Lower lobe of right lung (tissue), 2 donors: Measurements from ENCODE around the gene MRPS22. TPM values are rescaled to one million over a fixed set of nuclear protein-coding genes. Genes with fewer than 3 reads are reported as not detected.

Experiments used
- ATAC-seq, 2 donors: fragments of 200-7000 bp; cut with Tn5 transposase; one replicate each; pipeline ENCODE4 v1.9.1; 2020 to 2022; ENCODE audit warnings: mild to moderate bottlenecking in 2 of 2, moderate library complexity in 2 of 2
- DNase-seq: peaks from one replicate; pipeline ENCODE4 v3.0.0-alpha.2; 2020
- H3K27ac ChIP-seq: fragments of 200-600 bp; one replicate; pipeline ENCODE4 v1.8.0; 2022
- H3K27me3 ChIP-seq: fragments of 200-600 bp; one replicate; pipeline ENCODE4 v1.8.0; 2022; ENCODE audit warnings: low read depth
- H3K36me3 ChIP-seq: fragments of 200-600 bp; one replicate; pipeline ENCODE4 v1.8.0; 2022; ENCODE audit warnings: mild to moderate bottlenecking
- H3K4me1 ChIP-seq: fragments of 200-600 bp; one replicate; pipeline ENCODE4 v1.8.0; 2022
- H3K4me3 ChIP-seq: fragments of 200-600 bp; one replicate; pipeline ENCODE4 v1.8.0; 2022; ENCODE audit warnings: mild to moderate bottlenecking
- H3K9me3 ChIP-seq: fragments of 200-600 bp; one replicate; pipeline ENCODE4 v1.8.0; 2022
- CTCF ChIP-seq: fragments of 200-600 bp; IDR thresholded peaks from one replicate; pipeline ENCODE4 v1.8.0; 2022; ENCODE audit warnings: antibody characterized with exemption, mild to moderate bottlenecking
- intact Hi-C: fragments of 100-400 bp; cut with DNase I; formaldehyde crosslinking; loops from one replicate; pipeline ENCODE4 v1.11.0; 2022
- total RNA-seq: library from RNA; stranded (reverse); fragmentation: NEBNext Ultra II Directional; extraction: Animal tissue kit (Norgen Biotek cat#: 25700); gene quantifications from one replicate; pipeline ENCODE4 v1.2.1, GENCODE V29; 2021
- donor health status: DM: no; HTN: yes; CAD: no; lungs with severe emphysema.

The MRPS22 gene
- total RNA-seq, 1 donor from 2014 or later: 35.6 TPM

- intact Hi-C loops: no loop called here
- no peaks in the 10 kb centered on the region for H3K27me3 ChIP-seq
Measured at GRCh38 chr3:139299261-139300132, 44.3 kb upstream of the MRPS22 start.

GRCh38 chr3:139300416-139300815, 43.4 kb upstream of the MRPS22 start:
- TF ChIP-seq CTCF: no peak
- no peak overlapping the region for H3K4me3 ChIP-seq

More at GRCh38 chr3:139299261-139300132, 44.3 kb upstream of the MRPS22 start:
- ATAC-seq (no peak), DNase-seq (no peak)
- H3K4me1 ChIP-seq: no peaks in the 10 kb centered on the region
- no peak overlapping the region for H3K27ac ChIP-seq
- H3K9me3 ChIP-seq: no peaks in the 10 kb centered on the region
- no peak overlapping the region for H3K4me3 ChIP-seq
- TF ChIP-seq CTCF: no peak
- H3K36me3 ChIP-seq: no peaks in the 10 kb centered on the region

GRCh38 chr3:139301183-139301582, 42.6 kb upstream of the MRPS22 start:
- Histone ChIP-seq H3K36me3 (no peaks in the 10 kb centered on the region), H3K27me3 (no peaks in the 10 kb centered on the region), H3K27ac (no peak overlapping the region), H3K4me3 (no peak overlapping the region), H3K4me1 (no peaks in the 10 kb centered on the region), H3K9me3 (no peaks in the 10 kb centered on the region)
- DNase-seq: no peak
- intact Hi-C loops: no loop called here
- TF ChIP-seq CTCF: no peak
- ATAC-seq: no peak

More at GRCh38 chr3:139300416-139300815, 43.4 kb upstream of the MRPS22 start:
- intact Hi-C loops: no loop called here
- DNase-seq (no peak), ATAC-seq (no peak)
- H3K36me3 ChIP-seq: no peaks in the 10 kb centered on the region
- H3K27me3 ChIP-seq: no peaks in the 10 kb centered on the region
- H3K4me1 ChIP-seq: no peaks in the 10 kb centered on the region
- H3K27ac ChIP-seq: no peak overlapping the region
- no peaks in the 10 kb centered on the region for H3K9me3 ChIP-seq

- intact Hi-C loops: no loop called here
- Histone ChIP-seq H3K36me3 (no peaks in the 10 kb centered on the region), H3K4me1 (no peaks in the 10 kb centered on the region), H3K27ac (no peak overlapping the region), H3K9me3 (no peaks in the 10 kb centered on the region), H3K4me3 (no peak overlapping the region), H3K27me3 (no peaks in the 10 kb centered on the region)
- no peak for ATAC-seq
- no peak for TF ChIP-seq CTCF
- no peak for DNase-seq
Measured at GRCh38 chr3:139301654-139302053, 42.2 kb upstream of the MRPS22 start.

GRCh38 chr3:139302084-139302800, 41.6 kb upstream of the MRPS22 start:
- no peaks in the 10 kb centered on the region for H3K4me1 ChIP-seq
- TF ChIP-seq CTCF: no peak
- H3K27ac ChIP-seq: no peak overlapping the region
- no peaks in the 10 kb centered on the region for H3K27me3 ChIP-seq
- no peaks in the 10 kb centered on the region for H3K36me3 ChIP-seq
- H3K4me3 ChIP-seq: no peak overlapping the region
- ATAC-seq (peak; percentile 65 to 81), DNase-seq (no peak)
- no peaks in the 10 kb centered on the region for H3K9me3 ChIP-seq
- intact Hi-C loops: no loop called here
